ENCODE measurements around the gene ACO1.

ACO1 gene

GRCh38 chr9:32385885-32386283 is 1.4 kb downstream of the ACO1 start:
- no peak overlapping the region for H3K4me3 ChIP-seq (ENCODE audit: low read depth, low read length)
- no peak for DNase-seq
- no peak for TF ChIP-seq CTCF (IDR thresholded peaks at IDR 0.05; ENCODE audit: low read depth, low read length)
- H3K36me3 ChIP-seq: no peaks in the 10 kb centered on the region
- no peaks in the 10 kb centered on the region for H3K4me1 ChIP-seq
- peaks cover 30% of the 10 kb centered on the region for H3K27me3 ChIP-seq
- no peaks in the 10 kb centered on the region for H3K9me3 ChIP-seq

GRCh38 chr9:32387256-32387655 is 2.8 kb downstream of the ACO1 start:
- DNase-seq: no peak
- TF ChIP-seq CTCF (IDR thresholded peaks at IDR 0.05; ENCODE audit: low read depth, low read length): no peak
- Histone ChIP-seq H3K4me1 (no peaks in the 10 kb centered on the region), H3K9me3 (no peaks in the 10 kb centered on the region), H3K27me3 (peaks cover 16% of the 10 kb centered on the region), H3K36me3 (no peaks in the 10 kb centered on the region), H3K4me3 (ENCODE audit: low read depth, low read length) (no peak overlapping the region)

GRCh38 chr9:32389365-32389764 is 4.9 kb downstream of the ACO1 start:
- Histone ChIP-seq H3K27me3 (no peaks in the 10 kb centered on the region), H3K4me1 (no peaks in the 10 kb centered on the region), H3K36me3 (no peaks in the 10 kb centered on the region), H3K4me3 (ENCODE audit: low read depth, low read length) (no peak overlapping the region), H3K9me3 (no peaks in the 10 kb centered on the region)
- DNase-seq: no peak
- no peak for TF ChIP-seq CTCF (IDR thresholded peaks at IDR 0.05; ENCODE audit: low read depth, low read length)

- DNase-seq: no peak
- Histone ChIP-seq H3K4me3 (ENCODE audit: low read depth, low read length) (no peak overlapping the region), H3K27me3 (no peaks in the 10 kb centered on the region), H3K9me3 (no peaks in the 10 kb centered on the region), H3K4me1 (no peaks in the 10 kb centered on the region), H3K36me3 (no peaks in the 10 kb centered on the region)
- TF ChIP-seq CTCF (IDR thresholded peaks at IDR 0.05; ENCODE audit: low read depth, low read length): no peak
Measured at GRCh38 chr9:32393911-32394310, 9.5 kb downstream of the ACO1 start.

GRCh38 chr9:32394381-32395049 is 10.1 kb downstream of the ACO1 start:
- H3K27me3 ChIP-seq: no peaks in the 10 kb centered on the region
- H3K9me3 ChIP-seq: no peaks in the 10 kb centered on the region
- no peak overlapping the region for H3K4me3 ChIP-seq (ENCODE audit: low read depth, low read length)
- H3K4me1 ChIP-seq: no peaks in the 10 kb centered on the region
- DNase-seq: no peak
- TF ChIP-seq CTCF (IDR thresholded peaks at IDR 0.05; ENCODE audit: low read depth, low read length): no peak
- H3K36me3 ChIP-seq: no peaks in the 10 kb centered on the region

GRCh38 chr9:32395510-32396216 is 11.2 kb downstream of the ACO1 start:
- no peaks in the 10 kb centered on the region for H3K36me3 ChIP-seq
- H3K9me3 ChIP-seq: no peaks in the 10 kb centered on the region
- no peaks in the 10 kb centered on the region for H3K4me1 ChIP-seq
- DNase-seq: no peak
- TF ChIP-seq CTCF (IDR thresholded peaks at IDR 0.05; ENCODE audit: low read depth, low read length): no peak
- no peaks in the 10 kb centered on the region for H3K27me3 ChIP-seq
- no peak overlapping the region for H3K4me3 ChIP-seq (ENCODE audit: low read depth, low read length)
